Inflammatory macrophage treated with lipopolysaccharide for 1 hour (primary cell): Measurements from ENCODE around the gene ARF4.

Experiments
- DNase-seq, 2 donors: peaks; one replicate each; pipeline ENCODE4 v3.0.0-alpha.2; 2020 to 2022

ARF4 gene

GRCh38 chr3:57577801-57578200 lies 19.3 kb downstream of the ARF4 start:
- DNase-seq: no peak

GRCh38 chr3:57575966-57576626 lies 21.0 kb downstream of the ARF4 start:
- no peak for DNase-seq

GRCh38 chr3:57572096-57572495 lies 25.0 kb downstream of the ARF4 start:
- no peak for DNase-seq

- DNase-seq: no peak
Measured at GRCh38 chr3:57570878-57571277, 26.3 kb downstream of the ARF4 start.

- no peak for DNase-seq
Measured at GRCh38 chr3:57569859-57570450, 27.2 kb downstream of the ARF4 start.

GRCh38 chr3:57559526-57559925 lies 37.6 kb downstream of the ARF4 start:
- DNase-seq: no peak

- DNase-seq: peak; percentile 25 to 33
Measured at GRCh38 chr3:57557085-57557537, 40.0 kb downstream of the ARF4 start.

- peak in 1 of 2 donors; percentile 2 for DNase-seq
Measured at GRCh38 chr3:57556459-57557084, 40.6 kb downstream of the ARF4 start.

- DNase-seq: peak; percentile 85 to 96
Measured at GRCh38 chr3:57555738-57556458, 41.2 kb downstream of the ARF4 start, which contains the start of gene PDE12. Gene PDE12 (plus strand): TSS chr3:57556274. CDS start chr3:57556380, 106 bp downstream.

- DNase-seq: peak in 1 of 2 donors; percentile 8
Measured at GRCh38 chr3:57555306-57555705, 41.8 kb downstream of the ARF4 start.

GRCh38 chr3:57546616-57547015 lies 50.5 kb downstream of the ARF4 start:
- no peak for DNase-seq

- no peak for DNase-seq
Measured at GRCh38 chr3:57545636-57546268, 51.4 kb downstream of the ARF4 start.

- no peak for DNase-seq
Measured at GRCh38 chr3:57544181-57545125, 52.7 kb downstream of the ARF4 start, which contains the start of gene DNAH12. Gene DNAH12 (minus strand): TSS chr3:57544344. CDS start chr3:57542870, 1,474 bp downstream.

- DNase-seq: no peak
Measured at GRCh38 chr3:57538465-57538864, 58.7 kb downstream of the ARF4 start.

GRCh38 chr3:57530071-57530608 lies 67.0 kb downstream of the ARF4 start:
- DNase-seq: no peak
